Panc1 (cell line): ENCODE data around the gene GPATCH3.

ENCODE experiments used
- CTCF ChIP-seq: fragments of 450-650 bp; IDR thresholded peaks from 2 replicates; pipeline ENCODE4 v1.5.1; 2017; ENCODE audit warnings: mild to moderate bottlenecking
- POLR2AphosphoS5 ChIP-seq: IDR thresholded peaks from 2 replicates; pipeline ENCODE4 v1.6.1; 2012; ENCODE audit warnings: mild to moderate bottlenecking, low read depth, low read length, moderate library complexity
- REST ChIP-seq, 2 experiments: IDR thresholded peaks; 2 replicates each; pipeline ENCODE4 v1.6.1; 2011 to 2012; ENCODE audit warnings: low read depth in 2 of 2, control low read depth in 1 of 2, low read length in 1 of 2, mild to moderate bottlenecking in 1 of 2, moderate library complexity in 1 of 2; ENCODE audit not compliant: insufficient read depth in 1 of 2
- SIN3A ChIP-seq: IDR thresholded peaks from 2 replicates; pipeline ENCODE4 v1.6.1; 2012; ENCODE audit warnings: low read depth, mild to moderate bottlenecking, low read length, moderate library complexity, borderline replicate concordance; ENCODE audit not compliant: insufficient read depth
- TCF7L2 ChIP-seq: IDR thresholded peaks from 2 replicates; pipeline ENCODE4 v1.6.1; 2011; ENCODE audit warnings: mild to moderate bottlenecking, low read depth, low read length, inconsistent platforms

- TF ChIP-seq CTCF (no peak), POLR2AphosphoS5 (no peak), REST (IDR thresholded peaks at IDR 0.05; ENCODE audit: insufficient read depth in 1 of 2, low read depth in 2 of 2, low read length in 1 of 2) (no peak), SIN3A (no peak), TCF7L2 (no peak)
Measured at GRCh38 chr1:26848499-26848898, 51.8 kb downstream of the GPATCH3 start.
